GM19025 (cell line): Measurements from ENCODE around the gene LAMA3.

Experiments used
- ATAC-seq: cut with Tn5 transposase; IDR thresholded peaks from one replicate; pipeline ENCODE4 v1.9.1; 2021; ENCODE audit warnings: mild to moderate bottlenecking, low read depth, moderate library complexity; ENCODE audit not compliant: unreplicated experiment

LAMA3 gene

DNA sequence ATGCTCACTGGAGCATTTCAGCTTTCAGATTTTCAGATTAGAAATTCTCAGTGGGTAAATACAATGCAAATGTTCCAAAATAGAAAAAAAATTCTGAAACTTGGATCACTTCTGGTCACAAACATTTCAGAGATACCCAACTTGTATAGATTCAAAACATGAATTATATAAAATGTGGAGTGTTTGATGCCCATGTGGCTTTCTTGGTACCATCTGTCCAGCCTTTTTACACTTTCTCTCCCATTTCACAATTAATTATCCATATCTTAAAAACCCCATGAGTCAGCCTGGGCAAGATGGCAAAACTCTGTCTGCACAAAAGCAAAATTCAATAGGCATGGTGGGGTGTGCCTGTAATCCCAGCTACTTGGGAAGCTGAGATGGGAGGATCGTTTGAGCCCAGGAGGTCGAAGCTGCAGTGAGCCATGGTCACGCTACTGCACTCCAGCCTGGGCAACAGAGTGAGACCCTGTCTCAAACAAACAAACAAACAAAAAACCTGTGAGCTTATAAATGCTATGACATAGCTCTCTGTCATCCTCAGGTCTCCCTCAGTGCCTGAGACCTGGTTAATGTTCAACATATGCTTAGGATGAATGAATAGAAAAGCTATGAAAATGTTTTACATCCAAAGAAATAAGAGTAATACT lies 179.0 kb downstream of the LAMA3 start:
- ATAC-seq = no peak

DNA sequence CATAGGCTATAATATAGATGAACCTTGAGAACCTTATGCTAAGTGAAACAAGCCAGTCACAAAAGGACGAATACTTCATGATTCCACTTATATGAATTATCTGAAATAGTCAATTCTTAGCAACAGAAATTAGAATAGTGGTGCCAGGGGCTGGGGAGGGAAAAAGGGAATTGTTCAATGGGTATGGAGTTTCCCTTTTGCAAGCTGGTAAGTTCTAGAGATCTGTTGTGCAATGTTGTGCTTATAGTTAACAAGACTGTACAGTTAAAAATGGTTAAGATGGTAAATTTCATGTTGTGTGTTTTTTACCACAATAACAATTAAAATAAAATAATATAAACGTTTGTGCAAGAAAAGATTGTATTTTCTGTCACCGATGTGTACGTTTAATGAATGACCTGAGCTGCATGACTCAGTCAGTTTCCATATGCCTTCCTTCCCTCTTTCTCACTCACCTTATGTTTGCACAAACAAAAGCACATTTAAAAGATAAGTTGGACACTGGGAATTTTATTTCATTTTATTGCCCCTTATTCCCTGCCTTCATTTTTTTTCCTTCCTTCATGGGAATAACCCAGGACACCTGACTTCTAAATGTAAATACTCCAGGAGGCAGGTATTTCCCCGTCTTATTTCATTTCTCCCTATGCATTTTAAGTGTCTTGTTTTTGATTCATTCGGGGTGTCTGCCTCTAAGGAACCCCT lies 181.6 kb downstream of the LAMA3 start:
- no peak for ATAC-seq

DNA sequence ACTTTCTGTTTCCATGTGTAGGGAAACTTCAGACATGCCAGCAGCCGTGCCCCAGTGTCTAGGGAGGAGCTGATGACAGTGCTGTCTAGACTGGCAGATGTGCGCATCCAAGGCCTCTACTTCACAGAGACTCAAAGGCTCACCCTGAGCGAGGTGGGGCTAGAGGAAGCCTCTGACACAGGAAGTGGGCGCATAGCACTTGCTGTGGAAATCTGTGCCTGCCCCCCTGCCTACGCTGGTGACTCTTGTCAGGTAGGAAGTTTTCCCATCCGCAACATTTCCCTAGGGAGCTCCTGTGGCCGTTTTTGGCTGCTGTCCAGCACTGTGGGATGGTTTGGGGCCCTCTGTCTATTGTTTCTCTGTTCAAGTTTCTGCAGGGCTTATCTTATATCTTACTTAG lies 182.2 kb downstream of the LAMA3 start:
- ATAC-seq = peak; percentile 83

DNA sequence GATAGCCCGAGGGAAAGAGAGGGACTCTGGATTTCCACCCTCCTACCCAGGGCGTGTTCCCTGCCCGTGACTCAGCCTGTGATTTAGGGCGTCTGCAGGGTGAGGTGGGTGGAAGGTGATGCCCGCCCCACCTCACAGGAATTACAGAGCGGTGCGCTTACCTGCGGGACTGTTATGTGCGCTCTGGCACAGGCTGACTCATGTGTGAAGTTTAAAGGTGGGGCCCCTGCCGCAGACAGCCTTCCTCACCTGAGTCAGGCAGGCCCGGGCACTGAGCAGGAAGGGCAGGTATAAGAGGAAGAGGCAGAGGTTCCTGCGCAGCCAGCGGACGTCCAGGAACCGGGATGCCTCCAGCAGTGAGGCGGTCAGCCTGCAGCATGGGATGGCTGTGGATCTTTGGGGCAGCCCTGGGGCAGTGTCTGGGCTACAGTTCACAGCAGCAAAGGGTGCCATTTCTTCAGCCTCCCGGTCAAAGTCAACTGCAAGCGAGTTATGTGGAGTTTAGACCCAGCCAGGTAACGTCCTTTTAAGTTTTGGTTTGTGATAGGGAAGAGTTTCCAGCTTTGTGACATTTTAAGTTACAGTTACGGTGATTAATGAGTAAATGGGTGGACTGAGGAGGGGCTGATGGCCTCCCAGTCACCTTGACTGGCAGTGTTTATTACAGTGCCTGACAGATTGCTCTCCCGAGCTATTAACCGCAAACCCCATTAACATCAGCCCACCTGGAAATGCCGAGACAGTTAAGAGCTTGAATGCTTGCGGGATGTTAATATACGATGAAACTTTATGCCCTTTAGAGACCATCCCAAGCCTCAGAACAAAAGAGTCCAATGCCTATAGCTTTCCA lies 183.7 kb downstream of the LAMA3 start:
- no peak for ATAC-seq

DNA sequence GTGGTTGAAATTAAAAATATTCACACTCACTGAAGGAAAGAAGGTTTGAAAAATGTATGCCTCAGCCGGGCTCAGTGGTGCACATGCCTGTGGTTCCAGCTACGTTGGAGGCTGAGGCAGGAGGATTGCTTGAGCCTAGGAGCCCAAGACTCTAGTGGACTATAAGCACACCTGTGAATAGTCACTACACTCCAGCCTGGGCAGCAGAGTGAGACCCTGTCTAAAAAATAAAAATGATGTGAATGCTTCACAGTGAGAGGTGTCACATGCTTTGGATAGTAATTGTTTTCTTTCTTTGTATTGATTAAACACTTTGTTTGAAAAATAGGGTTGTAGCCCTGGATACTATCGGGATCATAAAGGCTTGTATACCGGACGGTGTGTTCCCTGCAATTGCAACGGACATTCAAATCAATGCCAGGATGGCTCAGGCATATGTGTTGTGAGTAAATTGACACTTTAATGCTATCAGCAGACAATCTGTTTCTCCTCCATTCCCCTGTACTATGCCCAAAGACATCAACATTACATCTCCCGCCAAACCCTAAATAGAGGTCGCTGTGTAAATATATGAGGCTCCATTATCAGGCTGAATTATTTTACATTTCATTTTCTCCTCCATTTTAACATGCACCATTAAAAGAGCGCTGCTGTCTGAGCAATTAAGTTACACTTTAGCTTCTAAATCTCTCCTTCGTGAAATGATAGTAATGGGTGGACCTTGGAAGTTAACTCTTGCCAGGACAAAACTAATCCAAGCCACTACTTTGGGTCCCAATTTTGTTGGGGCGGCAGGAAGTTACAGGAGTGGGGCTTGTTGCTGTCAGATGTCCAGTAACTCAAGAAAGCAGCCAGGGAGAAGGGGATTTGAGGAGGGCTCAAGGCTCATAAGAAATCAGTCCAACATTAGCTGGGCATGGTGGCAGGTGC lies 187.0 kb downstream of the LAMA3 start:
- no peak for ATAC-seq

DNA sequence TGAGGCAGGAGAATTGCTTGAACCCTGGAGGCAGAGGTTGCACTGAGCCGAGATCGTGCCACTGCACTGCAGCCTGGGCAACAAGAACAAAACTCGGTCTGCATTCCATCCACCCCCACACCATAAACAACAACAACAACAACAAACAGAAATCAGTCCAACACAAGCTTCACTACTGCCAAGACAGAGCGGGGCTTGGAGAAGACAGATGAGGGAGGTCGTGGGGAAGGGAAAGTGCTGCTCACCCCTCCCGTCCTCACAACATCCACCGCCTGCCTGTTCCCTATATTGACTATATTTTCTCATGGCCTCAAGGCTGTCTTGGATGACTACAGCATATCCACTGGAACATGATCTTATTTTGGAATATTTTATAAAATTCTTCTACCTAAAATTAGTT lies 187.7 kb downstream of the LAMA3 start:
- ATAC-seq = no peak

DNA sequence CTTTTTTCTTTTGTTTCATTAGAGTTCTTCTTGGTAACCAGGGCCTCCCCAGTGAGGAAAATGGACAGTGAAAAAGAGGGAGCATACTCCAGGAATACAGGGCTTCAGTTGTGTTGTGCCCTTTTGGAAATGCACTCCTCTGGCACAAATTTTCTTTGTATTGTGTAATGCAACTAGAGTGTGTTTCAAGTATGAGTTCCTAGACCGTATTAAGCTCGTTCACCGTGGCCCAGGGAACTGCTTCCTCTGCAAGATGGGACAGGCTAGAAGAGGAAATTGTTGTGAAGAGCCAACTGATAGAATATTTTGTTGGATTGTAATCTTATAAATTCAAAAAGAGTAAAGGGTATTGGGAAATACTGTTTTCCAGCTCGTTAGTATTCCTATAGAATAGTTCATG lies 188.1 kb downstream of the LAMA3 start:
- no peak for ATAC-seq

DNA sequence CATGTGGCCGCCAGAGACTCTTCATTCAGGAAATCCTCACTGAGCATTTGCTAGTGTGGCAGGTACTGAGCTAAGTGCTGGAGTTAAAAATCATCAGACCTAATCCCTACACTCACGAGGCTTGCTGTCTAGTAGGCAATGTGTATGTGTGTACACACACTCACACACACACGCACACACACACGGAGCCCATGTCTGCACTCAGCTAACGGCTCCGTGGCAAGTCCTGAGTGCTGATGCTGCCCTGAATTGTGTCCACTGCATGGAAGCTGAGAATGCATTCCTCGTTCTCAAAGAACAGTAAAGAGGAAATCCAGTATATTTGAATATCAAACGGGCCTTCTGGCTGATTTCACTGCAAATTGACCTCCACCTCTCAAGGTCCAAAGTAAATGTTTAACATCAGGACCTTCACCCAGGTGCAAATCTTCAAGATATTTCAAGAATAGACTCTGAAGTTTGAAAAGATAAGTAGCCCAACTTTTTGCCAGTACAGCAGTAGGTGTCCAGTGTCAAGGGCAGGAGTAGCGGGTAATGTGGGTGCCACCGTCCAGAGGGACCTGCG lies 189.2 kb downstream of the LAMA3 start:
- ATAC-seq = no peak

DNA sequence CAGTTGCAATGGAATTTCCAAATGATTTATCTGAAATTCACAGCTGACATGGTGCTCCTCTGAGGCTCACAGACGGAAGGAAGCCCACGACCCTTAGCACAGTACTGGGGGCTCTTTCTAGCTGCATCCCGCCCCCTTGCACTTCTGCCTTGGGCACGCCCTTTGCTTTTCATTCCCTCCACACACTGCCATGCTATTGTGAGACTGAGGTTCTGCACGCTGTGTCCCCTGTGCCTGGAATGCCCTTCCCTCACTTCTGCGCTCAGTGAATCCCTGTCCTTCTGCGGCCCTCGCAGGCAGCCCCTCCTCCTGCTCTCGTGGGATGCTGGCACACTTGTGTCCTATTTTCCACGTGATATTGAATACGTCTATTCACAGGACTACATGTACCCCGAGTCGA lies 189.9 kb downstream of the LAMA3 start:
- ATAC-seq = no peak

DNA sequence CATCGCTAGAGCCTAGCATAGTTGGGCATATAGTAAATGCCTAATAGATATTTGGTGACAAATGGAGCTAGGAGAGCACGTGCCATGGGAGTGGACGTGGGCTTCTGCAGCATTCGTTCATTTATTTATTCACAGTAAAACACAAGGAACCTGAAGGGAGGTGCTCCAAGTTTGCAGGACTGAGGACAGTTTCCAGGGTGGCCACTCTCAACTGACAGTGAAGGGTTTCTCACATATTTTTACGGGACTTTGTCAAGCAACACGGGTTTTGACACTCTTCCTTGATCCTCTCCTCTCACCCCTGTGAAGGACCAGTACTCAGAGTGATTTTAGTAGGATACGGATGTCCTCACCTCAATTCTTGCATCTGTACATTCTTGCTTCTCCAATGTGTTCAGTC lies 190.3 kb downstream of the LAMA3 start:
- no peak for ATAC-seq

DNA sequence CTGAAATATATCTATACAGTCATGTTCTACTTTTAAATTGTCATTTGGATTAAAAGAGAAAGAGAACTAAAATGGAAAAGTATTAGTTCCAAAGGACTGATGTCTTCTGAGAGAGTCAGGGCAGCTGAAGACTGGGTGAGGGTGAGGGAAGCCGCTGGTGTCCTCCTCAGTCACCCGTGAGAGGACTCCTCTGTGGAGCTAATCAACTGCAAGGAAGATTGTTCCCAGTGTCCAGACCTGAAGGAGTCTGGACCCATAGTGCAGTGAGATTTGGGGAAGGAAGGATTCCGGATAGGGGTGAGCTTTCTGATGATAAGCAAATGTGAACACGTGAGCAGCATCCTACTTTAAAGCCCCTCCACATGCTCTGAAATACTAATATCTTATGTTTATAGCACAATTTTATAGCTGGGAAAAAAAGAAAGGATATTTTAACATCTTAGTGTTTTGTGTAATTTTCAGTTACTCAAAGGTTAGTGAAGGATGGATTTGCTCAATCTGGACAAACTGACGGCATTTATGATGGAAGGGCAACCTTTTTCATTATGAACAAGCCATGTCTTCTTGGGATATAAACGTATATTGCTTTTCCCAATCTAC lies 190.8 kb downstream of the LAMA3 start:
- ATAC-seq = no peak

DNA sequence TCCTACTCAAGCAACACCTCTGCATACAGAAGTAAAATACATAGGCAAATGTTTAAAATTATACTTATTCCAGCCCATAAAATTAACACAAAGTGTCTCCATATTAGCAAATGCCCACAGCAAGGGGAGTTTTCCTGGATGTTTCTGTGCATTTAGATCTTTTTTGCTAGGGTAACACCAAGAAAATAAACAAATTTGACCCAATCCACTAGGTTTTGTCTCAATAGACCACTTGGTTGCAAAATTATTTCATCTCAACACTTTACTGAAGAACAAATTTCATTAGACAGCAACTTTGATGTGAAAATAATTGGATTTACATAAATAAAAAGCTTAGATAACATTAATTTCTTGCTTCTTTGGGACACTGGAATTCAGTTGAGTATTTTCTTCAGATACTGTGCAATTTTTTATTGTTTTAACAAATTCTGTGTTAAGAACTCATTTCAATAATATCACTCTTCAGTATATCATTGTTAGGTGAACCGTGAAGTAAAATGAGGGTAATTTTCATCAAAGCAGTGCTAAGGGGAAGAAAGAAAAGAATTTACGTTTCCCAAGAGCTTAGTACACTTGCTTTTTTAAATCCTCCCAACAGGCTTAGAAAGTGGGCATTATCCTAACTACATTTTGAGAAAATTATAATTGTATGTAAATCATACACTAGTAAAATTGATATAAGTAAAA lies 191.8 kb downstream of the LAMA3 start:
- ATAC-seq = no peak

DNA sequence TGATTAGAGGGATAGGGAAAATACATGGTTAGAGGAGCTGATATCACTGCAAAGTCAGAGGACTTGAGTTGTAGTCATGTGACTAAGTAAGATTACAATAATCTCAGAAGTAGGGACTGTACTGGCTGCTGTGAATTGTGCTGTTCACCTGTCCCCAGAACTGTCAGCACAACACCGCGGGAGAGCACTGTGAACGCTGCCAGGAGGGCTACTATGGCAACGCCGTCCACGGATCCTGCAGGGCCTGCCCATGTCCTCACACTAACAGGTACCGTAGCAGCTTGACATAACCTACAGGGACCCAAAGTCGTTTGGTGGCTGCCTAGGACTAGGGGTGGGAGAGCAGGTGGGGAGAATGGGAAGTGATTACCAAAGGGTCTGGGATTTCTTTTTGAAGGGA lies 192.5 kb downstream of the LAMA3 start:
- no peak for ATAC-seq

DNA sequence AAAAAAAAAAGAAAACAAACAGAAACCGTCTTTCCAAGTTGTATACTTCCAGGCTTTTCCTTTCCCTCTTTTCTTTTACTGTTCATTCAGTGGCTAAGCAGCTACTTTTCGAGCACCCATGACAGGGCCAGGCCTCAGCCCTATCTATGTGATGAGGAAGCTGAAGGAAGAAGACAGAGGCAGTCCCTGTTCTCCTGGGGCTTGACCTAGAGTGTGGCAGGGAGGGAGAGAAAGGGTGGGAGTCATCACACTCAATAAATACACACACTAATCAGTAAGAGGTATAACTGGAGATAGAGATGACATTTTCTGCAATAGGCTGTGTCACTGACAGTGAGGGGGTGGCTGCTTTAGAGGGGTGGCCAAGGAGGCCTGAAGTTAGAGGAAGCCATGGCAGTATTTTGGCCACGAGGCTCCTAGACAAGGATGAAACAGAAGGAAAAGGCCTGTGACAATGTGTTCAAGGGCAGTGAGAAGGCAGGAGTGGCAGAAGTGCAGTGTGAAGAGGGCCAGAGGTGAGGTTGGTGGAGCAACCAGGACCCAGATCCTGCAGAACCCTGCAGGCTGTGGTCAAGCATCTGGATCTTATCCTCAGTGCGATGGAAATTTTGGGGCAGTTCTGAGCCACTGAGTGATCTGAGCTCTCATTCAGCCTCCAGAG lies 193.5 kb downstream of the LAMA3 start:
- ATAC-seq = no peak

DNA sequence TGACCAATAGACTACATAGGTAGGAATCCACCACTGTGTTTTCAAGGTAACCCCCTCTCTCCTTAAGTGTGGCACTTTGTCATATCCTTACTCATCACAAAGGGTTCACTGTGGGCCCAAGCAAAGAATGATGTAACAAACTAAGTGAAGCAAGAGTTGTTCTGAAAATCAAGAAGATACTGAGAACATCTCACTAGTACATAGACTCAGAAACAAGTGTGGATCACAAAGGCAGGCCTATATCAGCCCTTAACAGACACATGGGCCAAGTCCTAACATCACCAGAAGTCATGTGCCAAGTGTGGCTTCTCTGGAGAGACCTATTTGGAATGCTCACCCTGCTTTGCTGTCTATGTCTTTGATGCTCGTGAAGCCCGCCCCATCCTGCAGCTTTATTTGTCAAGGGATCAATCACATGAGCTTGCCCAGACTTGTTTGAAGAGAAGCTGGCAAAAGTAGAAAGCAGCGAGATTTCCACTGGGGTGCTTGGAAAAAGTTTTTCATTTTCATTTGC lies 194.1 kb downstream of the LAMA3 start:
- no peak for ATAC-seq

DNA sequence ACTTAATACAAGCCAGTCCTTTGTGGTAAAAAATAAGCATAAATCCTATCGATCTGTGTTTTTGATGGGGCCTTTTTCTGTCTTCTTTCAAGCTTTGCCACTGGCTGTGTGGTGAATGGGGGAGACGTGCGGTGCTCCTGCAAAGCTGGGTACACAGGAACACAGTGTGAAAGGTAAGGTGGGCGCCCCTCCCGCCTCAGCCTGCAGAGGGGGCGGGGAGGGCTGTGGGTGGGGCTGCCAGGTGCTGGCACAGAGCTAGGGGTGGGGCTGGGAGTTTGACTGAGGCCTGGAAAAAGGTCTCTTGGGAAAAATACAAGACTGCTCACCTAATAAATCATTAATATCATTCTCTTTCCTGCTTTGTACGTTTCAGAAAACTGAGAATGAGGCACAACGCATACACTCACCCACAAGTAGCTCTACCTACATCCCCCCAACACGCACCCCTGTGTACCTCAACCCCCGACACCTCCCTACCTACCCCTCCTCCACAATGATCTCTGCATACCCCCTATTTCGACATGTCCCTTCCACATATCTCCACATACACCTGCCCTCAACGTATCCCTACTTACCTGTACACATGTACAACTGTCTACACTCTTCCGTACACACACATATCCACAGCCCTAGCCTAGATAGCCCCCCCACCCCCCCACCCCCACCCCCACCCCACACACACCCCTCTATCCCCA lies 195.6 kb downstream of the LAMA3 start:
- ATAC-seq = no peak

DNA sequence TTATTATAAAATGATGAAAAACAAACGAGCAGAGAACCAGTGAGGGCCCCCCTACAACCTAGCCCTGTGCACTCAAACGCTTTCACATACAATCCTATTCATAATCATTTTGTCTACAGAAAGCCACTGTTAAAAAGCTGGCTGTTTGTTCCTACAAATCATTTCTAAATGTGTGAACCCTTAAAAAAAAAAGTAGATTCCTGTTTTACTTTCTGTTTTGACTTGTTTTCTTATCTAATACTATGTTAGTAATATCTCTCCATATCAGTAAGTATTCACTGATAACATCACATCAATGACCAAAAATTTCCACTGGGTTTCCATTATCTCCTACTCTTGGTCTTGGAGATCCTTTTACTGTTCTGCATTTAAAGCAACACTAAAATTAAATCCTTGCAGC lies 196.5 kb downstream of the LAMA3 start:
- ATAC-seq = no peak

DNA sequence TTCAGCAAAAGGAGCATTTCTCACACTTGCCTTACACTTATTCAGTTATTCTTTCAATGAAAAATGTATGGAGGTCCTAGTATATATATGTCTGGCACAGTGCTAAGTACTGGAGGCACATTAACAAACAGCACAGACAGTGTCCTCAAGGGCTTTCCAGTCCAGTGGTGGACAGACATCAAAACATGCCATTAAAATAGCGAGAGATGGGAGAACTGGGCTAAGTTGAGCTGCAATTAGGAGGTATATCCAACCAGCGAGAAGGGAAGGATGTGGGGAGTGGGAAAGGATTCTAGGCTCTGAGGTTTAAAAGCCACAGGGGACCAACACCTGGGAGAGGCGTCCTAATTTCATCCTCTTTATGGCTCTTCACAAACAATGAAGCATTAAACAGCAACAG lies 197.8 kb downstream of the LAMA3 start:
- ATAC-seq = no peak
